ENCODE measurements around the gene ALK.

DNA sequence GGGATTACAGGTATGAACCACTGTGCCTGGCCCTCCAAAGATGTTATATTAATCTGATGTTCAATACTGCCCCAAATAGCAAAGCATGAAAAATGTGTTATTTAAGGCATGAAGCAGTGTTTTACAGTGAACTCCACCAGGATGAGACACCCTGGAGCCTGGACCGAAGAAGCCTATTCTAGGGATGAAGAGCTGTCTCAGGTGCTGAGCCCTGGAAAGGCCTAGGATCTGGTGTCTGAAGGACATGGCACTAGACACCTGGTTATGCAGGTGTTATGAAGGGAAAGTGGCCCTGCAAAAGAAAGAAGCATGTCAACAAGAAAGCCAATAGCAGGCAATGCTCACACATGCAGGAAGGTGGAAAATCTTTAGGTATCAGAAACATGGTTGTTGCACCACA is 431.8 kb downstream of the ALK start:
- TF ChIP-seq, protein P1, sequence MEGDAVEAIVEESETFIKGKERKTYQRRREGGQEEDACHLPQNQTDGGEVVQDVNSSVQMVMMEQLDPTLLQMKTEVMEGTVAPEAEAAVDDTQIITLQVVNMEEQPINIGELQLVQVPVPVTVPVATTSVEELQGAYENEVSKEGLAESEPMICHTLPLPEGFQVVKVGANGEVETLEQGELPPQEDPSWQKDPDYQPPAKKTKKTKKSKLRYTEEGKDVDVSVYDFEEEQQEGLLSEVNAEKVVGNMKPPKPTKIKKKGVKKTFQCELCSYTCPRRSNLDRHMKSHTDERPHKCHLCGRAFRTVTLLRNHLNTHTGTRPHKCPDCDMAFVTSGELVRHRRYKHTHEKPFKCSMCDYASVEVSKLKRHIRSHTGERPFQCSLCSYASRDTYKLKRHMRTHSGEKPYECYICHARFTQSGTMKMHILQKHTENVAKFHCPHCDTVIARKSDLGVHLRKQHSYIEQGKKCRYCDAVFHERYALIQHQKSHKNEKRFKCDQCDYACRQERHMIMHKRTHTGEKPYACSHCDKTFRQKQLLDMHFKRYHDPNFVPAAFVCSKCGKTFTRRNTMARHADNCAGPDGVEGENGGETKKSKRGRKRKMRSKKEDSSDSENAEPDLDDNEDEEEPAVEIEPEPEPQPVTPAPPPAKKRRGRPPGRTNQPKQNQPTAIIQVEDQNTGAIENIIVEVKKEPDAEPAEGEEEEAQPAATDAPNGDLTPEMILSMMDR (IDR thresholded peaks at IDR 0.05; ENCODE audit: low read length): no peak
- no peak for TF ChIP-seq EZH2 (optimal IDR thresholded peaks at IDR 0.05; ENCODE audit: low read depth, low read length)
- TF ChIP-seq EZH2phosphoT487 (IDR thresholded peaks at IDR 0.05; ENCODE audit: low read length): no peak
